Neural cell (in vitro differentiated cells): ENCODE results near the gene TMOD1. TPM values are rescaled to one million over a fixed set of nuclear protein-coding genes. Genes with fewer than 3 reads are reported as not detected.

ENCODE experiments used
- H2AFZ ChIP-seq: fragments of 200-600, 300-800 bp; sonication (generic), shearing (Covaris generic); 2 replicates; pipeline ENCODE4 v1.6.0; 2014; ENCODE audit warnings: low read depth, mild to moderate bottlenecking, antibody characterized with exemption, low read length, moderate library complexity
- H3F3A ChIP-seq: fragments of 200-600 bp; shearing (Covaris generic); 2 replicates; pipeline ENCODE4 v1.6.1; 2016; ENCODE audit warnings: mild to moderate bottlenecking, moderate library complexity, mixed read lengths, antibody characterized with exemption, low read length; ENCODE audit not compliant: insufficient read depth, poor library complexity, severe bottlenecking
- H3K27ac ChIP-seq: fragments of 200-600, 300-800 bp; sonication (generic), shearing (Covaris generic); 2 replicates; pipeline ENCODE4 v1.5.1; 2014; ENCODE audit warnings: mild to moderate bottlenecking, low read length, moderate library complexity
- H3K27me3 ChIP-seq: fragments of 300-800, 200-600 bp; sonication (generic), shearing (Covaris generic); 2 replicates; pipeline ENCODE4 v1.6.0; 2014; ENCODE audit warnings: mild to moderate bottlenecking, low read depth, low read length, moderate library complexity; ENCODE audit not compliant: insufficient read depth
- H3K36me3 ChIP-seq: fragments of 300-800, 200-600 bp; sonication (generic), shearing (Covaris generic); 2 replicates; pipeline ENCODE4 v1.5.1; 2014; ENCODE audit warnings: mild to moderate bottlenecking, antibody characterized with exemption, low read length, moderate library complexity; ENCODE audit not compliant: insufficient read depth
- H3K4me2 ChIP-seq: fragments of 300-800, 200-600 bp; sonication (generic), shearing (Covaris generic); 2 replicates; pipeline ENCODE4 v1.6.0; 2014; ENCODE audit warnings: mild to moderate bottlenecking, low read length
- H3K4me3 ChIP-seq: fragments of 300-800, 200-600 bp; sonication (generic), shearing (Covaris generic); 2 replicates; pipeline ENCODE4 v1.5.1; 2014; ENCODE audit warnings: mild to moderate bottlenecking, low read length, moderate library complexity
- H3K79me2 ChIP-seq: fragments of 200-600 bp; shearing (Covaris generic); replicated peaks from 2 replicates; pipeline ENCODE4 v1.6.0; 2014; ENCODE audit warnings: mild to moderate bottlenecking, low read length, moderate library complexity; ENCODE audit not compliant: insufficient read depth
- H3K9ac ChIP-seq: fragments of 300-800, 200-600 bp; sonication (generic), shearing (Covaris generic); 2 replicates; pipeline ENCODE4 v1.6.1; 2016; ENCODE audit warnings: mild to moderate bottlenecking, low read length, mixed read lengths
- H3K9me2 ChIP-seq: fragments of 200-600 bp; shearing (Covaris generic); 2 replicates; pipeline ENCODE4 v1.6.1; 2016; ENCODE audit warnings: mild to moderate bottlenecking, low read length, mixed read lengths; ENCODE audit not compliant: insufficient read depth
- H3K9me3 ChIP-seq: fragments of 200-600, 300-800 bp; sonication (generic), shearing (Covaris generic); 2 replicates; pipeline ENCODE4 v1.6.1; 2016; ENCODE audit warnings: mild to moderate bottlenecking, mixed run types, low read length, moderate library complexity, mixed read lengths
- H4K20me1 ChIP-seq: fragments of 200-600 bp; shearing (Covaris generic); 2 replicates; pipeline ENCODE4 v1.6.1; 2016; ENCODE audit warnings: mild to moderate bottlenecking, mixed run types; ENCODE audit not compliant: insufficient read depth
- CTCF ChIP-seq: fragments of 450-650 bp; IDR thresholded peaks from 2 replicates; pipeline ENCODE4 v1.5.1; 2014; ENCODE audit warnings: antibody characterized with exemption, mild to moderate bottlenecking, moderate library complexity; ENCODE audit not compliant: poor library complexity, severe bottlenecking
- EP300 ChIP-seq: fragments of 450-650 bp; conservative IDR thresholded peaks from 2 replicates; pipeline ENCODE4 v1.6.1; 2014; ENCODE audit warnings: antibody characterized with exemption, mild to moderate bottlenecking, moderate library complexity; ENCODE audit not compliant: poor library complexity, severe bottlenecking
- EZH2 ChIP-seq: fragments of 200-600, 300-800 bp; shearing (Covaris generic), sonication (generic); IDR thresholded peaks from 2 replicates; pipeline ENCODE4 v1.6.1; 2014; ENCODE audit warnings: antibody characterized with exemption, low read length, borderline replicate concordance, mild to moderate bottlenecking; ENCODE audit not compliant: insufficient read depth, poor library complexity, severe bottlenecking
- MXI1 ChIP-seq: fragments of 450-650 bp; conservative IDR thresholded peaks from 2 replicates; pipeline ENCODE4 v1.6.1; 2014; ENCODE audit warnings: antibody characterized with exemption, mild to moderate bottlenecking; ENCODE audit not compliant: poor library complexity, severe bottlenecking
- POLR2AphosphoS5 ChIP-seq: IDR thresholded peaks from 2 replicates; pipeline ENCODE4 v1.6.1; 2012
- RAD21 ChIP-seq: fragments of 450-650 bp; conservative IDR thresholded peaks from 2 replicates; pipeline ENCODE4 v1.6.1; 2014; ENCODE audit warnings: antibody characterized with exemption, mild to moderate bottlenecking, moderate library complexity
- REST ChIP-seq: IDR thresholded peaks from 2 replicates; pipeline ENCODE4 v1.6.1; 2012; ENCODE audit warnings: borderline replicate concordance
- SMC3 ChIP-seq: fragments of 450-650 bp; conservative IDR thresholded peaks from 2 replicates; pipeline ENCODE4 v1.6.1; 2014; ENCODE audit warnings: antibody characterized with exemption, mild to moderate bottlenecking, moderate library complexity; ENCODE audit not compliant: poor library complexity
- TAF1 ChIP-seq: IDR thresholded peaks from 2 replicates; pipeline ENCODE4 v1.6.1; 2012; ENCODE audit warnings: low read depth
- polyA plus RNA-seq: library from polyadenylated mRNA; depleted of rRNA; stranded (reverse); fragments of >200 nt; gene quantifications from 2 replicates; pipeline ENCODE4 v1.2.3, GENCODE V29; 2014

TMOD1 gene
- polyA plus RNA-seq, 1 donor from 2014 or later = 0.17 TPM

- no peaks in the 10 kb centered on the region for H3K9me2 ChIP-seq
- H3K4me2 ChIP-seq = no peak overlapping the region
- H3K79me2 ChIP-seq = no peaks in the 10 kb centered on the region
- H3K27ac ChIP-seq = no peak overlapping the region
- H3K9me3 ChIP-seq = no peaks in the 10 kb centered on the region
- H3K27me3 ChIP-seq = no peaks in the 10 kb centered on the region
- no peaks in the 10 kb centered on the region for H3F3A ChIP-seq
- H3K36me3 ChIP-seq = no peaks in the 10 kb centered on the region
- no peaks in the 10 kb centered on the region for H4K20me1 ChIP-seq
- no peak for TF ChIP-seq REST
- TF ChIP-seq CTCF = no peak
- TF ChIP-seq POLR2AphosphoS5 = no peak
- TF ChIP-seq EP300 = no peak
- TF ChIP-seq EZH2 = no peak
- no peak for TF ChIP-seq RAD21
- no peak for TF ChIP-seq SMC3
- no peak for TF ChIP-seq TAF1
- TF ChIP-seq MXI1 = no peak
- no peak overlapping the region for H3K9ac ChIP-seq
- no peak overlapping the region for H3K4me3 ChIP-seq
- no peak overlapping the region for H2AFZ ChIP-seq
Observed at GRCh38 chr9:97557606-97558095, 56.2 kb downstream of the TMOD1 start.

DNA sequence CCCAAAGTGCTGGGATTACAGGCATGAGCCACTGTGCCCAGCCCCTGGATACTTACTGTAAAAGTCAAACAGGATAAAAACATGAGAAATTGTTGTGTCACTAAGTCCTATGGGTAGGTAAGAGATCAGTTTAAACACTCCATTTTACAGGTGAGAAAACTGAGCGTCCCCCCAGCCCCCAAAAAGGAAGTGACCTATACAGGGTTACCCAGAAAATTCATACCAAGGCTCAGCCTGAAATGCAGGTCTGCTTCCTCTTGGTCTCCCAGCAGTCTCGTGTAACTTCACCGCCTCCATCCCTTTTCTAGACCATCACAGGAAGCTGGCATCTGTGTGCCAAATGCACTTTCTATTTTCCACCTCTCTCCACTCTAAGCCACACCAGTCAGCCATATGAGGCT lies 57.2 kb downstream of the TMOD1 start:
- Histone ChIP-seq H2AFZ (no peak overlapping the region), H3K4me3 (no peak overlapping the region)
- TF ChIP-seq POLR2AphosphoS5 (no peak), RAD21 (no peak), SMC3 (no peak), TAF1 (no peak), EP300 (no peak), REST (no peak), MXI1 (no peak), EZH2 (no peak), CTCF (no peak)

More for the DNA sequence above, 57.2 kb downstream of the TMOD1 start:
- Histone ChIP-seq H3K27ac (no peak overlapping the region), H3K27me3 (no peaks in the 10 kb centered on the region), H3K79me2 (no peaks in the 10 kb centered on the region), H4K20me1 (no peaks in the 10 kb centered on the region), H3K9me3 (no peaks in the 10 kb centered on the region), H3K9ac (no peak overlapping the region), H3K4me2 (no peak overlapping the region), H3K9me2 (no peaks in the 10 kb centered on the region), H3F3A (no peaks in the 10 kb centered on the region), H3K36me3 (no peaks in the 10 kb centered on the region)
